Smooth muscle cell of the pulmonary artery (primary cell): Measurements from ENCODE around the gene PRX. TPM values are rescaled to one million over a fixed set of nuclear protein-coding genes. Genes with fewer than 3 reads are reported as not detected.

Experiments used
- total RNA-seq: library from RNA; depleted of rRNA; stranded (reverse); fragments of >200 nt; gene quantifications from 2 replicates; pipeline ENCODE4 v1.2.3, GENCODE V29; 2014

The PRX gene, protein sequence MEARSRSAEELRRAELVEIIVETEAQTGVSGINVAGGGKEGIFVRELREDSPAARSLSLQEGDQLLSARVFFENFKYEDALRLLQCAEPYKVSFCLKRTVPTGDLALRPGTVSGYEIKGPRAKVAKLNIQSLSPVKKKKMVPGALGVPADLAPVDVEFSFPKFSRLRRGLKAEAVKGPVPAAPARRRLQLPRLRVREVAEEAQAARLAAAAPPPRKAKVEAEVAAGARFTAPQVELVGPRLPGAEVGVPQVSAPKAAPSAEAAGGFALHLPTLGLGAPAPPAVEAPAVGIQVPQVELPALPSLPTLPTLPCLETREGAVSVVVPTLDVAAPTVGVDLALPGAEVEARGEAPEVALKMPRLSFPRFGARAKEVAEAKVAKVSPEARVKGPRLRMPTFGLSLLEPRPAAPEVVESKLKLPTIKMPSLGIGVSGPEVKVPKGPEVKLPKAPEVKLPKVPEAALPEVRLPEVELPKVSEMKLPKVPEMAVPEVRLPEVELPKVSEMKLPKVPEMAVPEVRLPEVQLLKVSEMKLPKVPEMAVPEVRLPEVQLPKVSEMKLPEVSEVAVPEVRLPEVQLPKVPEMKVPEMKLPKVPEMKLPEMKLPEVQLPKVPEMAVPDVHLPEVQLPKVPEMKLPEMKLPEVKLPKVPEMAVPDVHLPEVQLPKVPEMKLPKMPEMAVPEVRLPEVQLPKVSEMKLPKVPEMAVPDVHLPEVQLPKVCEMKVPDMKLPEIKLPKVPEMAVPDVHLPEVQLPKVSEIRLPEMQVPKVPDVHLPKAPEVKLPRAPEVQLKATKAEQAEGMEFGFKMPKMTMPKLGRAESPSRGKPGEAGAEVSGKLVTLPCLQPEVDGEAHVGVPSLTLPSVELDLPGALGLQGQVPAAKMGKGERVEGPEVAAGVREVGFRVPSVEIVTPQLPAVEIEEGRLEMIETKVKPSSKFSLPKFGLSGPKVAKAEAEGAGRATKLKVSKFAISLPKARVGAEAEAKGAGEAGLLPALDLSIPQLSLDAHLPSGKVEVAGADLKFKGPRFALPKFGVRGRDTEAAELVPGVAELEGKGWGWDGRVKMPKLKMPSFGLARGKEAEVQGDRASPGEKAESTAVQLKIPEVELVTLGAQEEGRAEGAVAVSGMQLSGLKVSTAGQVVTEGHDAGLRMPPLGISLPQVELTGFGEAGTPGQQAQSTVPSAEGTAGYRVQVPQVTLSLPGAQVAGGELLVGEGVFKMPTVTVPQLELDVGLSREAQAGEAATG (N-terminal part only)
- 1.4 and 1.6 TPM in 2 replicates for total RNA-seq

DNA sequence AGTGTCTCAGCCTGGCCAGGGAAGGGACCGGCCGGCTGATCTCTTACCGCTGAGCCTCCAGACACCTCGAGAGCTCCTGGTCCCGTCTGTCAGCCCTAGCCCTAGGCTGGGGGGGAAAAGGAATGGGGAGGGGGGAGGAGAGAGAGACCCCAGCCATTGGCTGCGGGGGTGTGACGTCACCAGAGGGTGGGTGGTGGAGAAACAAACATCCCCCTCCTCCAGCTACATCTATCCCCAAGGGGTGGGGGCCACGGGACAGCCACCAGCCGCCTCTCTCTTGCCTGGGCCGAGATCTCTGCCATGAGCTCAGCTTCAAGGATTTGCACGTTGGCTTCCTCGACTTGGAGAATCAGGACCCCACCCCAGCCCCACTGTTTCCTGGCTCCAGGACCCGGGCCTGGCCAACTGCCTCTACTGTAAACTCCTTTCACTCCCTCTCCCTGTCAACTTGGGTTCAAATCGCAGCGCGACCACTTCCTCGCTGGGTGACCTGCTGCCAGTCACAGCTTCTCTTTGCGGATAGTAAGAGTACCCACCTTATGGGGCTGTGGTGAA is at the start of gene PRX:
Gene PRX, minus strand, starts transcription at position 88 of the 555 bp plus-strand sequence. CDS start 5,446 bp downstream, outside the sequence.

DNA sequence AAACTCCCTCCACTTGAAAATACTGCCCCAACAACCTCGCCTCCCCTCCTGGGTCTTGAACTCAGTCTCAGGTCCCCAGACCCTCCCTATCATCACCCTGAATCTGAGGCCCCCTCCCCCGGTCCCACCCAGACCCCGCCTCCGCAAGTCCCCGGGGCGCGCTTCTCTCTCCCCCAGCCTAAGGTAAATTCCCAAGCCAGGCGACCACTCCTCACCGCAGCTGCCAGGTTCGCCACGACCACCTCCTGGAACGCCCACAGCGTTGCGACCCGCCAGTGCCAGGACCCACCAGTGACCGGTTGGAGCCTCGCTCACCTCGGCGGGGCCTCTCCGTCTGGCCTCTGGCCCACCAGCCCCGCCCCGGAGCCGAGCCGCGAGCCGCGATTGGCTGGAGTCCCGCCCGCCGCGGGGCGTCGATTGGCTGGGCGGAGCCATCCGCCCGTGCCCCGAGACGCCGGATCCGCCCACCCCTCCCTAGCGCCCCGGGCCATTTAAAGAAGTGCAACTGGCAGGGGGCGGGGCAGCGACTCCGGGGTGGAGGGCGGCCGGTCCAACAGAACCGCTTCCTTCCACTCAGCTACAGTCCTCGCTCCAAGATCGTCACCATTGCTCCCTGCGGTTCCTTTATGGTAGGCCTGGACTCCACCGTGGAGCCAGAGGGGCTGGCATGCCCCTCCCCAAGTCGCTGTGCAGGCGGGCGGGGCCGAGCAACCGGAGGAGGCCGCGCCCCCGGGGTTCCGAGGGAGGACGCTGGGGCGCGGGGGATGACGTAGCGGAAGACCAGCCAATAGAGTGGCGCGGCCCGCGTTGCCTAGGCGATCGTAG is 31.0 kb upstream of the PRX start, which contains the start of gene SERTAD3:
Gene SERTAD3, minus strand, starts transcription at position 336 of the 825 bp plus-strand sequence. CDS start 2,255 bp downstream, outside the sequence.

DNA sequence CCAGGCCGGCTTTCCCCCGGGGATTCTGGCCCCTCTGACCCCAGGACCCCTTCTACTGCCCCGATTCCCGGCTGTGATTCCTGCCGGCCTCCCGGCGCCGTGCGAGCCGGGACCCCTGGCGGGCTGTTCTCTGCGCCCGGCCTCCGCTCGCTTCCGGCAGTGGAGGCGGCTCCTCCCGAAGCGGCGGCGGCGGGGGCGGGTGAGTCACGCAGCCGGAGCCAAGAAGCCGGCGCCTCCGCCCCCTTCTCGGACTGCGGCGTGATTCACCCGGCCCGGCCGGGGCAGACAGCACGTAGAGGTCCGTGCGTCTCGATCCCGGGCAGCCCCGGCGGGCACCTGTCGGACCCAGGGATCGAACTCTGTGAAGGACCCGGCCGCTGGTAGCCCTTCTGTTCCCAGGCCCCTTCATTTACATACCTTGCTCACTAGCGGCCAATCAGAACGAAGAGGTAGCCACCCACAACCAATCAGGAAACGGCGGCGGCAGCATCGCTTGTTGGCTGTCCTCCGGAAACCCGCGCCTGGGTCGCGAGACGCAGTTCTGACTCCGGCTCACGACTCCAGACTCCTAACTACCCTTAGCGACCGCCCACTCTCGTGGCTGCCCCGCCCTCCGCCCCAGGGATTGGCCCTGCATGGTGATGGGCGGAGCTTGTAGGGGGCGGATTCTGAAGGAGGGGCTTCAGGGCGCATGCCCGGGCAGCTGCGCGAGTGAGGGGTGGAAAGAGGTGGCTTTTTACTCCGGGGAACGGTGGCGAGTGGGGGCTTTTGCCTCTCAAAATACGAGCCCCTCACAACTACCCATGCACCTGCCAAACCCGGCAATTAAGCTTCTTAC is 12.5 kb upstream of the PRX start, which contains the start of gene SERTAD1:
Gene SERTAD1, minus strand, starts transcription at position 543 of the 838 bp plus-strand sequence. CDS start 2,446 bp downstream, outside the sequence.

DNA sequence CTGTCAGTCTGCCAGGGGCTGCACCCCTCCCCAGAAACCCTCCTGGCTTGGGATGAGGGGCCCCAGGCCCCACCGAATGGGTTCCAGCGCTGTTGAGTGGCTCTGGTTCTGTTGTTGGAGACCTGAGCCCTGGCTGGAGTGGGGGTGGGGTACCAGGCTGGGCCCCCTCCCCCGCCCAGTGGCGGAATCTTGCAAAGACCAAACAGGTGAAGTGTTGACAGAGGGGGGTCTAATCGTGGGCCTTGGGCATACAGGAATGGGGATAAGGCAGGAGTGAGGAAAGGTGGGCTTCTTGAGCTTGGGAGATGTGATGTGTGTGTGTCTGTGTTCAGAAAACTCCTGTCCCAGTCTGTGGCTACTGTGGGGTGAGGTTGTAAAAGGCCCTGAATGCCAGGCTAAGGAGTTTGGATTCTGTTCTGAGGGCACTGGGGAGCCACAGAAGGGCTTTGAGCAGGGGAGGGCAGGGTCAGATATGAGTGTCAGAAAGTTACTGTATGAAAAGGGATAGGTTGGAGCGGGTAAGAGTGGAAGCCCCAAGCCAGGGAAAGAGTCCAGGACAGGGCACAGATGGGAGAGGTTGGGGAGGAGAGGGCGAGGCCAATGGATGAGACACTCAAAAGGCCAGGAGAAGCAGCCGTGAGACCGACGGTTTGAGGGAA is 23.0 kb downstream of the PRX start, which contains the start of gene HIPK4:
Gene HIPK4, minus strand, starts transcription at position 98 of the 659 bp plus-strand sequence. CDS start 279 bp downstream, outside the sequence.

DNA sequence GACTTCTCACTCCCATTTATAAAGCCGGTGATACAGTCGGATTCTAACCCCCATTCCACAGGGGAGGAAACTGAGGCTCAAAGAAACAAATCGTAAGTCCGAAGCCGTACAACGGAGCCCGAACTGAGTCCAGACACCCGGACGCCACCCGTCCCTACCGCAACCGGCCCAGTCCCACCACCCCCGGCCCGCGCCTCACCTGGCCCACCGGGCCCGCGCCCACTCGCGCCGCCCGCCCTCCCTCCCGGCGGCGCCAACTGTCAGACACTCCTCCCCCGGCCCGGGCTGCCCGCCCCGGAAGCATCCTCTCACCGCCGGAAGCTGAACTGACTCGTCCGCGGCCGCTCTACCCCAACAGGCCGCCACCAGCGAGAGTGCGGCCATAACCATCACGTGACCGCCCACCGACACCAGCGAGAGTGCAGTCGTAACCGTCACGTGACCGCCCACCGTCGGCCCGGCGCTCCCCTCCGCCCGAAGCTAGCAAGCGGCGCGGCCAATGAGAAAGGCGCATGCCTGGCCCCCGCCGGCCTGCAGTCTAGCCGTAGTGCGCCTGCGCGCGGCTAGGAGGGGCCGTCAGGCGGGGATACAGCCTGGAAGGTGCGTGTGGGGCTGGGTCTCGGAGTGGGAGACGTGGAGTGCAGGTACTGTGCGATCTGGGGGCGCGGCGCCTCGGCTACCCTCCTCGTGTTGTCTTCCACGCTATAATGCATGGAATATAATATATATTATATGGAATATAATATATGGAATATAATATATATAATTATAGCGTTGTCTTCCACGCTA is 64.9 kb downstream of the PRX start, which contains the start of the genes C19orf47 and PLD3:
Gene C19orf47, minus strand, starts transcription at position 273 of the 789 bp plus-strand sequence. CDS start 6,540 bp downstream, outside the sequence.
Gene PLD3, plus strand, starts transcription at position 571 of the 789 bp plus-strand sequence. CDS start 17,789 bp downstream, outside the sequence.

Other genes starting within 250 kb of the PRX start
- 8.6 and 11.6 TPM in 2 replicates for gene MAP3K10, start 222.0 kb downstream of the PRX start, total RNA-seq
- not detected in 2 replicates for gene TTC9B, start 195.0 kb downstream of the PRX start, total RNA-seq
- gene CCNP, start 186.7 kb downstream of the PRX start, total RNA-seq: 0.13 TPM in 2 replicates
- 102 and 128 TPM in 2 replicates for gene AKT2, start 128.0 kb downstream of the PRX start, total RNA-seq
- gene C19orf47, start 65.0 kb downstream of the PRX start, total RNA-seq: 7.1 and 7.4 TPM in 2 replicates
- 410 and 687 TPM in 2 replicates for gene PLD3, start 64.7 kb downstream of the PRX start, total RNA-seq
- 0.13 and 0.17 TPM in 2 replicates for gene HIPK4, start 23.2 kb downstream of the PRX start, total RNA-seq
- gene SERTAD1, start 12.6 kb upstream of the PRX start, total RNA-seq: 12.4 and 15.1 TPM in 2 replicates
- gene SERTAD3, start 31.0 kb upstream of the PRX start, total RNA-seq: 16.7 and 17.2 TPM in 2 replicates
- gene BLVRB, start 52.4 kb upstream of the PRX start, total RNA-seq: 52.7 and 69.2 TPM in 2 replicates
- gene SPTBN4, start 53.6 kb upstream of the PRX start, total RNA-seq: 1.2 and 5.3 TPM in 2 replicates
- gene SHKBP1, start 163.5 kb upstream of the PRX start, total RNA-seq: 31.1 and 41.3 TPM in 2 replicates
- 23.3 and 74.9 TPM in 2 replicates for gene LTBP4, start 188.0 kb upstream of the PRX start, total RNA-seq